Hepatocyte (in vitro differentiated cells): Measurements from ENCODE around the gene TAOK3. TPM values are rescaled to one million over a fixed set of nuclear protein-coding genes. Genes with fewer than 3 reads are reported as not detected.

Experiments used
- DNase-seq: peaks from one replicate; pipeline ENCODE4 v3.0.0-alpha.2; 2016; ENCODE audit warnings: low spot score
- H2AFZ ChIP-seq: fragments of 200-600 bp; sonication (generic); 2 replicates; pipeline ENCODE4 v1.6.0; 2016; ENCODE audit warnings: antibody characterized with exemption, mild to moderate bottlenecking
- H3K27ac ChIP-seq: fragments of 200-600 bp; sonication (generic); 2 replicates; pipeline ENCODE4 v1.5.1; 2016; ENCODE audit warnings: mild to moderate bottlenecking
- H3K27me3 ChIP-seq: fragments of 200-600 bp; sonication (generic); 2 replicates; pipeline ENCODE4 v1.6.1; 2016
- H3K36me3 ChIP-seq: fragments of 200-600 bp; sonication (generic); replicated peaks from 2 replicates; pipeline ENCODE4 v1.5.1; 2016; ENCODE audit warnings: low read depth; ENCODE audit not compliant: insufficient read depth
- H3K4me1 ChIP-seq: fragments of 200-600 bp; sonication (generic); 2 replicates; pipeline ENCODE4 v1.5.1; 2016; ENCODE audit warnings: mild to moderate bottlenecking, moderate library complexity; ENCODE audit not compliant: insufficient read depth
- H3K4me2 ChIP-seq: fragments of 200-600 bp; sonication (generic); 2 replicates; pipeline ENCODE4 v1.6.0; 2016
- H3K4me3 ChIP-seq: fragments of 200-600 bp; sonication (generic); 2 replicates; pipeline ENCODE4 v1.5.1; 2016; ENCODE audit warnings: mild to moderate bottlenecking
- H3K79me2 ChIP-seq: fragments of 200-600 bp; sonication (generic); 2 replicates; pipeline ENCODE4 v1.6.0; 2017; ENCODE audit warnings: mild to moderate bottlenecking
- H3K9me2 ChIP-seq: fragments of 200-600 bp; sonication (generic); replicated peaks from 2 replicates; pipeline ENCODE4 v1.6.0; 2017; ENCODE audit warnings: mild to moderate bottlenecking; ENCODE audit not compliant: insufficient read depth
- H3K9me3 ChIP-seq: fragments of 200-600 bp; sonication (generic); 2 replicates; pipeline ENCODE4 v1.5.1; 2016; ENCODE audit warnings: low read depth, mild to moderate bottlenecking
- H4K20me1 ChIP-seq: fragments of 200-600 bp; sonication (generic); 2 replicates; pipeline ENCODE4 v1.6.0; 2016; ENCODE audit warnings: mild to moderate bottlenecking; ENCODE audit not compliant: insufficient read depth, poor library complexity, severe bottlenecking
- EZH2 ChIP-seq: fragments of 200-600 bp; sonication (generic); IDR thresholded peaks from 2 replicates; pipeline ENCODE4 v1.6.1; 2016; ENCODE audit warnings: antibody characterized with exemption, mild to moderate bottlenecking, borderline replicate concordance
- EZH2phosphoT487 ChIP-seq: fragments of 200-600 bp; sonication (generic); IDR thresholded peaks from one replicate; pipeline ENCODE4 v1.6.1; 2018; ENCODE audit warnings: antibody characterized with exemption, mild to moderate bottlenecking, low read depth, moderate library complexity; ENCODE audit not compliant: unreplicated experiment, severe bottlenecking
- WGBS: methylation state at CpG from one replicate; pipeline ENCODE4 v1.1.6; 2016; ENCODE audit warnings: low lambda C conversion rate; ENCODE audit errors: missing lambda C conversion rate; 5-methylcytosine and 5-hydroxymethylcytosine counted together
- polyA plus RNA-seq: library from polyadenylated mRNA; unstranded; fragments of >200 nt; fragmentation: Nextera tagmentation; extraction: Ambion mirVana; gene quantifications from 2 replicates; pipeline ENCODE4 v1.2.1, GENCODE V29; 2016
- total RNA-seq: library from RNA; depleted of rRNA; stranded (reverse); fragments of >200 nt; gene quantifications from 2 replicates; pipeline ENCODE4 v1.2.3, GENCODE V29; 2014
- TF ChIP-seq, protein P1 (sequence below): fragments of 200-600 bp; sonication (generic); IDR thresholded peaks from 2 replicates; pipeline ENCODE4 v1.5.1; 2016; ENCODE audit warnings: antibody characterized with exemption, mild to moderate bottlenecking; ENCODE audit not compliant: poor library complexity

Gene TAOK3
- total and polyA plus RNA-seq, 2 experiments from 2014 or later: 19.1 to 28.7 TPM

DNA sequence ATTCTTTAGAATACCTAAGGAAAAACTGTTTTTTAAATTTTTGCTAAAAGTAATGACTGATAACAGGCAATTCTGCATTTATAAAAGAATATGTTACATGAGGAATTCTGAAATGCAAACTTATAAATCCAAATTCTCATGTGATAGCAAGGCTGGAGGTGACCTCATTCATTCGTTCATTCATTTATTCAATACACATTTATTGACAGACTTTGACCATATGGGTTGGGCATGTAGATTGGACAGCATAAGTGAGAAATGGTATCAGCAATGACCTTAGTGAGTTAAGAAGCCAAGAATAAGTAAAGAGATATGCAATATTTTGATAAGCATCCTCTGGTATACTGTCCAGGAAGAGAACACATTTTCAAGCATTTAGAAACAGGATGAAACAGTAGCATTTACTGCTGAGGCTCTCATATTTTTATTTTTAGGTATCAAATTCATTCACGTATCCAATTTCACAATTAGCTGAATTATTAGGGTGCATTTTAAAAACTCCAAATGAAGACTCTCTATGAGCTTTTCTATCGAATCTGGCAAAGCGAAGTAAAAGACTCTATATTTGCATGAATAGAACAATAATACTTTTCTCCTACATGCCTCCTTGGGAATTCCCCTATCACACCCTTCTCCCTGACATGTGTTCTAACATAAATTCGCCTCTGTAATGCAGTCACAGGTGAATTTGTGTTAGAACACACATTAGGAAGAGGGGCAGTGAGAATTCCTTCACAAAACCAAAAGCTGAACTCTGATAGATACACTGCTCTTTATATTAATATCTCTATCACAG, 186.9 kb downstream of the TAOK3 start:
- Histone ChIP-seq H3K9me2 (no peaks in the 10 kb centered on the region), H3K36me3 (no peaks in the 10 kb centered on the region), H3K27me3 (no peaks in the 10 kb centered on the region), H3K9me3 (no peaks in the 10 kb centered on the region), H3K4me2 (no peak overlapping the region), H3K27ac (no peak overlapping the region), H3K4me3 (no peak overlapping the region), H3K4me1 (no peaks in the 10 kb centered on the region), H4K20me1 (no peaks in the 10 kb centered on the region), H2AFZ (no peak overlapping the region), H3K79me2 (peaks cover 14% of the 10 kb centered on the region)
- TF ChIP-seq EZH2: no peak
- TF ChIP-seq EZH2phosphoT487: no peak
- TF ChIP-seq, protein P1, sequence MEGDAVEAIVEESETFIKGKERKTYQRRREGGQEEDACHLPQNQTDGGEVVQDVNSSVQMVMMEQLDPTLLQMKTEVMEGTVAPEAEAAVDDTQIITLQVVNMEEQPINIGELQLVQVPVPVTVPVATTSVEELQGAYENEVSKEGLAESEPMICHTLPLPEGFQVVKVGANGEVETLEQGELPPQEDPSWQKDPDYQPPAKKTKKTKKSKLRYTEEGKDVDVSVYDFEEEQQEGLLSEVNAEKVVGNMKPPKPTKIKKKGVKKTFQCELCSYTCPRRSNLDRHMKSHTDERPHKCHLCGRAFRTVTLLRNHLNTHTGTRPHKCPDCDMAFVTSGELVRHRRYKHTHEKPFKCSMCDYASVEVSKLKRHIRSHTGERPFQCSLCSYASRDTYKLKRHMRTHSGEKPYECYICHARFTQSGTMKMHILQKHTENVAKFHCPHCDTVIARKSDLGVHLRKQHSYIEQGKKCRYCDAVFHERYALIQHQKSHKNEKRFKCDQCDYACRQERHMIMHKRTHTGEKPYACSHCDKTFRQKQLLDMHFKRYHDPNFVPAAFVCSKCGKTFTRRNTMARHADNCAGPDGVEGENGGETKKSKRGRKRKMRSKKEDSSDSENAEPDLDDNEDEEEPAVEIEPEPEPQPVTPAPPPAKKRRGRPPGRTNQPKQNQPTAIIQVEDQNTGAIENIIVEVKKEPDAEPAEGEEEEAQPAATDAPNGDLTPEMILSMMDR: no peak
- no peak for DNase-seq
- WGBS: 93% methylated on average over 5 of the region's 5 CpGs

DNA sequence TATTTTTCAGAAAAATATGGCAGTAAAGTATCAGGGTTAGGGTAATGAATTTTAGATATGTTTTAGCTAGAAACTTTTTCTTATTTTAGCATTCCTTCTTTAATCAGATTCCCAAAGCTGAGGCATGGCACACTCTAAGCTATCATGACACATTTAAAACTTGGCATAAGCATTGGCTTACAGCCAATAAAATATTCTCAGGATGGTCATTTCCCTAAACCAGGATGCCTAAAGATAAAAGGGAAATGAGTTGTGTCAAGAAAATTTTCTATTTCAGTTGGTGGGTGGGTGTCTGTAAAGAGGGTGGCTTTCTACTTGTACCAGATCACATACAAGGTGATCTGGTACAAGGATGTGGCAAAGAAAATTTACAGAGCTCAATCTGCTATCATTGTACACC, 189.0 kb downstream of the TAOK3 start:
- Histone ChIP-seq H3K79me2 (peaks cover 13% of the 10 kb centered on the region), H3K27me3 (no peaks in the 10 kb centered on the region), H2AFZ (no peak overlapping the region), H3K4me3 (no peak overlapping the region), H3K4me1 (no peaks in the 10 kb centered on the region), H3K9me3 (no peaks in the 10 kb centered on the region), H3K9me2 (no peaks in the 10 kb centered on the region), H3K36me3 (no peaks in the 10 kb centered on the region), H3K4me2 (no peak overlapping the region), H4K20me1 (no peaks in the 10 kb centered on the region), H3K27ac (no peak overlapping the region)
- no peak for DNase-seq
- TF ChIP-seq, protein P1: no peak
- TF ChIP-seq EZH2phosphoT487 (no peak), EZH2 (no peak)

DNA sequence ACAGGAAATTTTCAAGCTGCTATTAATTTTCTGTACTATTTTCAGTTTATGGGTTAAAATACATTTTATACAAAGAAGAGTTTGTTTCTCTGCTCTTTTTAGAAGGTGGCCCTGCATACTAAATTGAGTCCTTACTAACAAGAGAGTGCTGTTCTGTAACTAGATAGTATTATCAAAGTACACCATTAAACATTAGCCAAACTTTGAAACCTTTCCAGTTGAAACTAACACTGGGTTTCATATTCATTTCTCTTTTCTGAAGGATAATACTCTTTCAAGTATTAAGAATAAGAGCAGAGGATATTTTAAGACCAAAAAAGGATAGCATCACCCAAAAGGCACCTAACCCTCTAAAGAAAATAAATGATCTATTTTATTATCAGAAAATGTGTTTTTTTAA, 189.6 kb downstream of the TAOK3 start:
- Histone ChIP-seq H3K9me3 (no peaks in the 10 kb centered on the region), H3K36me3 (no peaks in the 10 kb centered on the region), H2AFZ (no peak overlapping the region), H3K4me2 (no peak overlapping the region), H3K4me3 (no peak overlapping the region), H3K79me2 (peaks cover 10% of the 10 kb centered on the region), H4K20me1 (no peaks in the 10 kb centered on the region), H3K27ac (no peak overlapping the region), H3K9me2 (no peaks in the 10 kb centered on the region), H3K27me3 (no peaks in the 10 kb centered on the region), H3K4me1 (no peaks in the 10 kb centered on the region)
- no peak for DNase-seq
- TF ChIP-seq, protein P1: no peak
- TF ChIP-seq EZH2phosphoT487 (no peak), EZH2 (no peak)
